HG03442 (cell line): ENCODE results near the gene USP8.
"Not testable (repeated sequence)": the region's sequence is repeated elsewhere in the genome, so short reads cannot be mapped to it uniquely, and the experiment has no call there.

ENCODE experiments used
- ATAC-seq: cut with Tn5 transposase; IDR thresholded peaks from one replicate; pipeline ENCODE4 v1.9.1; 2021; ENCODE audit warnings: mild to moderate bottlenecking, moderate library complexity; ENCODE audit not compliant: unreplicated experiment

The USP8 gene

GRCh38 chr15:50438251-50438650, 14.0 kb downstream of the USP8 start:
- ATAC-seq, result no peak

GRCh38 chr15:50440932-50441331, 16.7 kb downstream of the USP8 start:
- no peak for ATAC-seq

- ATAC-seq, result no peak
Measured at GRCh38 chr15:50452927-50453326, 28.7 kb downstream of the USP8 start.

- no peak for ATAC-seq
Measured at GRCh38 chr15:50458348-50459112, 34.3 kb downstream of the USP8 start.

GRCh38 chr15:50463423-50464358, 39.5 kb downstream of the USP8 start:
- no peak for ATAC-seq

- no peak for ATAC-seq
Measured at GRCh38 chr15:50471072-50471471, 46.9 kb downstream of the USP8 start.

- ATAC-seq, result no peak
Measured at GRCh38 chr15:50476143-50476542, 51.9 kb downstream of the USP8 start.

GRCh38 chr15:50484781-50485180, 60.6 kb downstream of the USP8 start:
- peak; percentile 59 for ATAC-seq

GRCh38 chr15:50485389-50485788, 61.2 kb downstream of the USP8 start:
- ATAC-seq, result no peak

- no peak for ATAC-seq
Measured at GRCh38 chr15:50487287-50487686, 63.1 kb downstream of the USP8 start.

- no peak for ATAC-seq
Measured at GRCh38 chr15:50493625-50494024, 69.4 kb downstream of the USP8 start.

- not testable (repeated sequence) for ATAC-seq
Measured at GRCh38 chr15:50494547-50494946, 70.3 kb downstream of the USP8 start.

GRCh38 chr15:50496692-50497091, 72.5 kb downstream of the USP8 start:
- no peak for ATAC-seq

GRCh38 chr15:50500352-50500751, 76.1 kb downstream of the USP8 start:
- no peak for ATAC-seq

- ATAC-seq, result no peak
Measured at GRCh38 chr15:50501815-50502214, 77.6 kb downstream of the USP8 start.

GRCh38 chr15:50503144-50503543, 78.9 kb downstream of the USP8 start:
- ATAC-seq, result no peak

GRCh38 chr15:50505656-50506055, 81.5 kb downstream of the USP8 start:
- ATAC-seq, result not testable (repeated sequence)

GRCh38 chr15:50506121-50506520, 81.9 kb downstream of the USP8 start:
- no peak for ATAC-seq

- ATAC-seq, result no peak
Measured at GRCh38 chr15:50513001-50513400, 88.8 kb downstream of the USP8 start.

GRCh38 chr15:50519740-50520425, 95.7 kb downstream of the USP8 start:
- ATAC-seq, result no peak

- no peak for ATAC-seq
Measured at GRCh38 chr15:50523851-50524251, 99.6 kb downstream of the USP8 start.
